Transverse colon (tissue), 4 donors: ENCODE data around the gene EPHB2.

ENCODE experiments used
- EP300 ChIP-seq: sonication (generic); formaldehyde crosslinking; IDR thresholded peaks from one replicate; pipeline ENCODE4 v1.6.1; 2017; ENCODE audit warnings: antibody characterized with exemption, low read depth
- POLR2A ChIP-seq: fragments of 450-650 bp; IDR thresholded peaks from one replicate; pipeline ENCODE4 v1.6.1; 2016; ENCODE audit warnings: antibody characterized with exemption, mild to moderate bottlenecking, moderate library complexity
- POLR2AphosphoS5 ChIP-seq, 3 donors: sonication (generic); formaldehyde crosslinking; IDR thresholded peaks; one replicate each; pipeline ENCODE4 v1.6.1; 2016; ENCODE audit warnings: antibody characterized with exemption in 3 of 3
- TF ChIP-seq, protein P1 (sequence below), 5 experiments: fragments of 200-600 bp in 3 of 5; fragments of 450-650 bp in 2 of 5; sonication (generic) in 3 of 5; IDR thresholded peaks; 1 replicate in 2 of 5; 2 replicates in 3 of 5; pipeline ENCODE4 v1.5.1; 2016 to 2017; ENCODE audit warnings: antibody characterized with exemption in 5 of 5, inconsistent platforms in 3 of 5, mild to moderate bottlenecking in 2 of 5, moderate library complexity in 1 of 5

DNA sequence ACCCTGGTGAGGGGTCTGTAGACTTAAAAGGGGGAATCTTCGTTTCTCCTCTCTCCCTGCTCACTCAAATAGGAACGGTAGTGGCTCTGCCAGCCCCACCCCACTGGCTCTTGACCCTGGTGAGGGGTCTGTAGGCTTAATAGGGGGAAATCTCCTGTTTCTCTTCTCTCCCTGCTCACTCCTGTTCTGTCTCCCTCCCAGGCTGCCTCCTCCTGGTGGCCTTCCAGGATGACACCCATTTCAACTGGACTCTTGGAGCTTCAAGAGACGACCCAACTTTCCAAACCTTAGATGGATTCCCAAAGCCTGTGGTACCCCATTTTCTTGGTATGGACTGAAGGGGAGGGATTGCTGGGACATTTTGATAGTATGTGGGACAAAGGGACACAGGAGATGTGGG, 1.4 kb upstream of the EPHB2 start:
- TF ChIP-seq, protein P1, sequence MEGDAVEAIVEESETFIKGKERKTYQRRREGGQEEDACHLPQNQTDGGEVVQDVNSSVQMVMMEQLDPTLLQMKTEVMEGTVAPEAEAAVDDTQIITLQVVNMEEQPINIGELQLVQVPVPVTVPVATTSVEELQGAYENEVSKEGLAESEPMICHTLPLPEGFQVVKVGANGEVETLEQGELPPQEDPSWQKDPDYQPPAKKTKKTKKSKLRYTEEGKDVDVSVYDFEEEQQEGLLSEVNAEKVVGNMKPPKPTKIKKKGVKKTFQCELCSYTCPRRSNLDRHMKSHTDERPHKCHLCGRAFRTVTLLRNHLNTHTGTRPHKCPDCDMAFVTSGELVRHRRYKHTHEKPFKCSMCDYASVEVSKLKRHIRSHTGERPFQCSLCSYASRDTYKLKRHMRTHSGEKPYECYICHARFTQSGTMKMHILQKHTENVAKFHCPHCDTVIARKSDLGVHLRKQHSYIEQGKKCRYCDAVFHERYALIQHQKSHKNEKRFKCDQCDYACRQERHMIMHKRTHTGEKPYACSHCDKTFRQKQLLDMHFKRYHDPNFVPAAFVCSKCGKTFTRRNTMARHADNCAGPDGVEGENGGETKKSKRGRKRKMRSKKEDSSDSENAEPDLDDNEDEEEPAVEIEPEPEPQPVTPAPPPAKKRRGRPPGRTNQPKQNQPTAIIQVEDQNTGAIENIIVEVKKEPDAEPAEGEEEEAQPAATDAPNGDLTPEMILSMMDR (IDR thresholded peaks at IDR 0.05): peak in 2 of 5 experiments; percentile 20 to 38
- TF ChIP-seq EP300: no peak
- TF ChIP-seq POLR2A: no peak
- TF ChIP-seq POLR2AphosphoS5 (IDR thresholded peaks at IDR 0.05): no peak
